Measurements from ENCODE around the gene SUSD4. TPM values are rescaled to one million over a fixed set of nuclear protein-coding genes. Genes with fewer than 3 reads are reported as not detected.

The SUSD4 gene
- total and polyA plus RNA-seq, 2 of the 4 experiments (the other 2 are of a cell fraction), result 1.8 to 2.7 TPM

GRCh38 chr1:223271085-223271781, 92.7 kb downstream of the SUSD4 start:
- TF ChIP-seq USF2 (IDR thresholded peaks at IDR 0.05; ENCODE audit: low read depth, low read length) (no peak), POLR2A (IDR thresholded peaks at IDR 0.05; ENCODE audit: low read depth, low read length) (no peak), BHLHE40 (IDR thresholded peaks at IDR 0.05; ENCODE audit: low read depth, low read length) (no peak)
- BruUV-seq (replicated peaks), result no TSS peak
- in situ Hi-C loops (cut with MboI; ENCODE audit: low sequenced_read_pairs), result no loop called here
- Histone ChIP-seq H3K27ac (ENCODE audit: insufficient read depth, low read length) (no peak overlapping the region), H3K23ac (ENCODE audit: low read depth, low read length) (no peak overlapping the region), H3K14ac (replicated peaks; ENCODE audit: low read depth, low read length) (no peak overlapping the region), H4K8ac (ENCODE audit: low read depth in 2 of 2, low read length in 2 of 2) (no peak overlapping the region), H3K18ac (ENCODE audit: low read depth, low read length) (no peak overlapping the region), H3K79me1 (ENCODE audit: low read depth in 1 of 2, low read length in 2 of 2) (no peaks in the 10 kb centered on the region), H3K9ac (ENCODE audit: low read depth, low read length) (no peak overlapping the region), H4K20me1 (ENCODE audit: insufficient read depth, low read length) (no peaks in the 10 kb centered on the region), H3K4me1 (ENCODE audit: control insufficient read depth, insufficient read depth, low read length) (no peaks in the 10 kb centered on the region), H3K4ac (ENCODE audit: low read depth, low read length) (no peak overlapping the region), H2BK5ac (ENCODE audit: low read depth, low read length, poor library complexity, severe bottlenecking) (no peak overlapping the region), H3K4me3 (ENCODE audit: insufficient read depth, low read depth, low read length) (no peak overlapping the region), H2AK5ac (ENCODE audit: low read depth, low read length) (no peak overlapping the region), H4K5ac (ENCODE audit: low read depth, low read length) (no peak overlapping the region), H3K4me2 (ENCODE audit: low read depth, low read length) (no peak overlapping the region), H3K9me3 (ENCODE audit: control insufficient read depth, insufficient read depth, low read length) (no peaks in the 10 kb centered on the region), H3K27me3 (ENCODE audit: control insufficient read depth, insufficient read depth, low read length) (peaks cover 16% of the 10 kb centered on the region), H2BK120ac (ENCODE audit: low read depth, low read length) (no peak overlapping the region), H3K56ac (ENCODE audit: extremely low read depth, insufficient read depth, low read length) (no peak overlapping the region), H2AK9ac (replicated peaks; ENCODE audit: low read depth, low read length, poor library complexity) (no peak overlapping the region), H2BK20ac (ENCODE audit: low read depth, low read length) (no peak overlapping the region), H3K9me1 (ENCODE audit: insufficient read depth, low read length) (no peaks in the 10 kb centered on the region), H2BK15ac (ENCODE audit: low read depth, low read length) (no peak overlapping the region), H4K91ac (ENCODE audit: insufficient read depth, low read depth, low read length) (no peak overlapping the region), H3K36me3 (ENCODE audit: control insufficient read depth, insufficient read depth, low read length) (no peaks in the 10 kb centered on the region), H2AFZ (replicated peaks; ENCODE audit: low read length, poor library complexity) (no peak overlapping the region)
- no peak for ATAC-seq (ENCODE audit: low read depth)
- no CpG with 5 or more reads among the region's 5 CpGs for WGBS, 2 experiments (ENCODE audit: extremely low coverage in 2 of 2, insufficient read length in 1 of 2)
- CTCF ChIA-PET, result interaction anchor here (0.6 kb wide), 1 partner anchor 248 kb away, joined by 6 read pairs; no protein-coding TSS in a partner anchor
- POLR2A ChIA-PET (ENCODE audit: unreplicated experiment), result no interaction called here
- intact Hi-C loops (cut with micrococcal nuclease), result no loop called here
- no peak for DNase-seq
- dilution Hi-C loops (cut with HindIII; ENCODE audit: low sequenced_read_pairs, unreplicated experiment), result no loop called here
